GM12878 (cell line): ENCODE data around the gene TGFBI. TPM values are rescaled to one million over a fixed set of nuclear protein-coding genes. Genes with fewer than 3 reads are reported as not detected.

Experiments
- ATAC-seq: fragments of 200-7000 bp; cut with Tn5 transposase; 3 replicates; pipeline ENCODE4 v1.9.1; 2020; ENCODE audit warnings: mild to moderate bottlenecking, moderate library complexity
- BruUV-seq: library from RNA; stranded (reverse); fragments of 400-500 nt; replicated peaks from 2 replicates; lab custom pipeline; 2021; lab: Mats Ljungman, UMichigan
- CTCF ChIA-PET: fragments of 300-600 bp; sonication (Branson Sonifier 250); formaldehyde crosslinking; extraction: SDS; loops from one replicate; lab custom pipeline; 2021; ENCODE audit warnings: inconsistent platforms; lab: Yijun Ruan, JAX
- POLR2A ChIA-PET: fragments of 350-600 bp; formaldehyde crosslinking; extraction: SDS; loops from one replicate; lab custom pipeline; 2021; ENCODE audit warnings: inconsistent platforms; lab: Charles Lee
- RAD21 ChIA-PET: fragments of 300-600 bp; sonication (Branson Sonifier 250); formaldehyde crosslinking; loops from one replicate; lab custom pipeline; 2023; ENCODE audit warnings: antibody characterized with exemption; ENCODE audit not compliant: unreplicated experiment; lab: Charles Lee
- SMC1A ChIA-PET: fragments of 300-600 bp; sonication (Branson Sonifier 250); formaldehyde crosslinking; loops from one replicate; lab custom pipeline; 2023; ENCODE audit not compliant: unreplicated experiment, uncharacterized antibody; lab: Charles Lee
- DNase-seq: peaks from one replicate; pipeline ENCODE4 v3.0.0-alpha.2; 2011; ENCODE audit warnings: low read depth, low spot score
- FAIRE-seq: peaks from 3 replicates; lab custom pipeline; 2011; peaks lifted over from hg19 to GRCh38; lab: Jason Lieb, UNC
- H2AFZ ChIP-seq: 2 replicates; pipeline ENCODE4 v1.6.0; 2011; ENCODE audit warnings: low read depth, low read length, control low read depth; ENCODE audit not compliant: control insufficient read depth
- H3K27ac ChIP-seq: 2 replicates; pipeline ENCODE4 v1.5.1; 2011; ENCODE audit warnings: control low read depth; ENCODE audit not compliant: control insufficient read depth, insufficient read depth
- H3K27me3 ChIP-seq, 2 experiments: replicated peaks in 1 of 2; 2 replicates each; pipeline versions ENCODE4 v1.6.0 to v1.6.1; 2011; ENCODE audit warnings: low read length in 1 of 2; ENCODE audit not compliant: control insufficient read depth in 2 of 2, insufficient read depth in 2 of 2
- H3K36me3 ChIP-seq, 2 experiments: 2 replicates each; pipeline ENCODE4 v1.5.1; 2011; ENCODE audit warnings: low read length in 1 of 2; ENCODE audit not compliant: control insufficient read depth in 2 of 2, insufficient read depth in 2 of 2
- H3K4me1 ChIP-seq: 2 replicates; pipeline ENCODE4 v1.6.1; 2011; ENCODE audit warnings: mild to moderate bottlenecking, low read length, moderate library complexity, mixed read lengths; ENCODE audit not compliant: control insufficient read depth, insufficient read depth
- H3K4me2 ChIP-seq: 2 replicates; pipeline ENCODE4 v1.6.0; 2011; ENCODE audit warnings: control low read depth; ENCODE audit not compliant: control insufficient read depth, insufficient read depth
- H3K4me3 ChIP-seq: fragments of 200-600 bp; sonication (generic); 2 replicates; pipeline ENCODE4 v1.5.1; 2016
- H3K79me2 ChIP-seq: 2 replicates; pipeline ENCODE4 v1.6.0; 2011; ENCODE audit warnings: low read length; ENCODE audit not compliant: control insufficient read depth, insufficient read depth
- H3K9ac ChIP-seq: 2 replicates; pipeline ENCODE4 v1.8.0; 2011; ENCODE audit warnings: low read length, control low read depth, mixed read lengths; ENCODE audit not compliant: control insufficient read depth, insufficient read depth
- H3K9me3 ChIP-seq: replicated peaks from 3 replicates; pipeline ENCODE4 v1.5.1; 2011; ENCODE audit warnings: mild to moderate bottlenecking, low read length; ENCODE audit not compliant: control insufficient read depth, insufficient read depth
- H4K20me1 ChIP-seq: 2 replicates; pipeline ENCODE4 v1.6.0; 2011; ENCODE audit not compliant: control insufficient read depth, insufficient read depth
- ATF3 ChIP-seq: IDR thresholded peaks from 2 replicates; pipeline ENCODE4 v1.6.1; 2011; ENCODE audit warnings: low read depth, mild to moderate bottlenecking, low read length, moderate library complexity, borderline replicate concordance; ENCODE audit errors: extremely low read depth
- BHLHE40 ChIP-seq, 2 experiments: fragments of 450-650 bp in 1 of 2; IDR thresholded peaks; 2 replicates each; pipeline ENCODE4 v1.6.1; 2011 to 2017; ENCODE audit warnings: low read depth in 2 of 2, borderline replicate concordance in 1 of 2, improper control_type of control experiment in 1 of 2, low read length in 1 of 2, mild to moderate bottlenecking in 1 of 2
- CUX1 ChIP-seq: IDR thresholded peaks from 2 replicates; pipeline ENCODE4 v1.6.1; 2012; ENCODE audit warnings: improper control_type of control experiment, low read depth, low read length; ENCODE audit not compliant: insufficient replicate concordance
- E4F1 ChIP-seq: fragments of 450-650 bp; IDR thresholded peaks from 2 replicates; pipeline ENCODE4 v1.6.1; 2018; ENCODE audit warnings: borderline replicate concordance, mild to moderate bottlenecking; ENCODE audit not compliant: partially characterized antibody
- GATAD2B ChIP-seq: fragments of 450-650 bp; conservative IDR thresholded peaks from 2 replicates; pipeline ENCODE4 v1.6.1; 2017; ENCODE audit warnings: low read depth, mild to moderate bottlenecking, moderate library complexity
- IRF4 ChIP-seq: IDR thresholded peaks from 2 replicates; pipeline ENCODE4 v1.6.1; 2011; ENCODE audit warnings: low read depth, low read length
- PKNOX1 ChIP-seq: fragments of 450-650 bp; IDR thresholded peaks from 2 replicates; pipeline ENCODE4 v1.6.1; 2016; ENCODE audit warnings: mild to moderate bottlenecking
- PML ChIP-seq: IDR thresholded peaks from 2 replicates; pipeline ENCODE4 v1.6.1; 2012; ENCODE audit warnings: low read length, inconsistent platforms
- RBBP5 ChIP-seq: fragments of 200-600 bp; sonication (generic); conservative IDR thresholded peaks from 2 replicates; pipeline ENCODE4 v1.6.1; 2016
- RFX5 ChIP-seq: IDR thresholded peaks from 2 replicates; pipeline ENCODE4 v1.6.1; 2011; ENCODE audit warnings: low read depth, low read length, improper control_type of control experiment
- SIX5 ChIP-seq: IDR thresholded peaks from 2 replicates; pipeline ENCODE4 v1.6.1; 2011; ENCODE audit warnings: mild to moderate bottlenecking, low read depth, low read length, moderate library complexity; ENCODE audit not compliant: severe bottlenecking
- TCF3 ChIP-seq: IDR thresholded peaks from 2 replicates; pipeline ENCODE4 v1.6.1; 2012; ENCODE audit warnings: low read depth, mild to moderate bottlenecking, low read length, borderline replicate concordance; ENCODE audit not compliant: insufficient read depth
- WRNIP1 ChIP-seq: IDR thresholded peaks from 2 replicates; pipeline ENCODE4 v1.6.1; 2011; ENCODE audit warnings: low read depth, low read length, improper control_type of control experiment, borderline replicate concordance
- WGBS: methylation state at CpG from one replicate; pipeline ENCODE4 v1.1.6; 2016; ENCODE audit warnings: low lambda C conversion rate; ENCODE audit not compliant: insufficient replicate concordance, insufficient coverage; ENCODE audit errors: missing lambda C conversion rate; 5-methylcytosine and 5-hydroxymethylcytosine counted together
- in situ Hi-C: fragments of 300-500 bp; cut with MboI; formaldehyde crosslinking; loops from 9 replicates; pipeline ENCODE4 v1.14.3; 2018; ENCODE audit warnings: mixed read lengths
- intact Hi-C: fragments of 100-400 bp; cut with micrococcal nuclease; formaldehyde crosslinking; loops from one replicate; pipeline ENCODE4 v1.14.2; 2022; ENCODE audit not compliant: unreplicated experiment
- polyA plus RNA-seq, 11 experiments: library from polyadenylated mRNA; depleted of rRNA in 4 of 11; unstranded in 6 of 11; stranded (reverse) in 5 of 11; fragments of >200 nt; fragmentation: Nextera tagmentation in 4 of 11; fragmentation: Illumina TruSeq in 1 of 11; extraction: Ambion mirVana in 4 of 11; extraction: Trizol in 1 of 11; gene quantifications; 1 replicate in 1 of 11; 2 replicates in 10 of 11; pipeline versions ENCODE4 v1.2.1 to v1.2.3, GENCODE V29; 2011 to 2016; ENCODE audit warnings: inconsistent platforms in 2 of 11, missing spikeins in 2 of 11, low read depth in 1 of 11
- total RNA-seq, 4 experiments: library from RNA; depleted of rRNA in 3 of 4; stranded (reverse); fragments of >200 nt in 3 of 4; fragmentation: Illumina TruSeq in 1 of 4; extraction: Trizol in 1 of 4; gene quantifications; 2 replicates each; pipeline versions ENCODE4 v1.2.1 to v1.2.3, GENCODE V29; 2013 to 2021

The TGFBI gene
- total and polyA plus RNA-seq, 10 of the 15 experiments (the other 5 are each of a cell fraction or from before 2014, with no cell fraction given), result 0.12 to 1.8 (median 0.19) TPM

GRCh38 chr5:136037001-136037705, 8.4 kb downstream of the TGFBI start:
- under 1% methylated on average over 10 of the region's 10 CpGs for WGBS
- Histone ChIP-seq H2AFZ (peak overlapping the region; percentile 39), H3K27me3 (peaks cover 0 to 2% of the 10 kb centered on the region in 2 experiments; a peak in 1 of 4 replicates), H3K9me3 (no peaks in the 10 kb centered on the region; the same call in 1 of the 3 replicates), H3K4me1 (peaks cover 15% of the 10 kb centered on the region), H3K4me2 (peak overlapping the region; percentile 35; the same call in 1 of the 2 replicates), H3K27ac (no peak overlapping the region), H3K36me3 (no peaks in the 10 kb centered on the region), H3K9ac (no peak overlapping the region), H3K4me3 (no peak overlapping the region), H4K20me1 (no peaks in the 10 kb centered on the region), H3K79me2 (no peaks in the 10 kb centered on the region)
- intact Hi-C loops, result no loop called here
- no TSS peak for BruUV-seq
- peak; percentile 49 for FAIRE-seq
- SMC1A ChIA-PET, result interaction anchor here (0.6 to 2.5 kb wide), 7 partner anchors 13 to 101 kb away, joined by 3 to 14 read pairs (median 3); no protein-coding TSS in a partner anchor
- in situ Hi-C loops, result no loop called here
- POLR2A ChIA-PET, result no interaction called here
- CTCF ChIA-PET, result interaction anchor here (0.7 to 2.4 kb wide), 8 partner anchors 9 to 176 kb away, joined by 3 to 9 read pairs (median 3); partner anchors contain the start of genes SMAD5 and TGFBI
- RAD21 ChIA-PET, result interaction anchor here (0.6 to 1.5 kb wide), 7 partner anchors 26 to 136 kb away, joined by 3 to 5 read pairs (median 3); no protein-coding TSS in a partner anchor
- peak; percentile 40 for DNase-seq
- peak; percentile 85 for ATAC-seq
- TF ChIP-seq RFX5, result no peak
- TF ChIP-seq PKNOX1, result peak; percentile 45; the same call in 1 of the 2 replicates
- peak in 1 of 2 experiments; percentile 29; a peak in 1 of 4 replicates for TF ChIP-seq BHLHE40 (IDR thresholded peaks at IDR 0.05; ENCODE audit: borderline replicate concordance in 1 of 2, low read depth in 2 of 2, low read length in 1 of 2)
- 0 out of 2 replicates have a peak, but pooled peaks have one; percentile 25 for TF ChIP-seq GATAD2B
- no peak for TF ChIP-seq IRF4
- TF ChIP-seq RBBP5, result no peak
- TF ChIP-seq CUX1, result no peak
- no peak for TF ChIP-seq WRNIP1
- no peak for TF ChIP-seq PML
- no peak for TF ChIP-seq ATF3
- TF ChIP-seq SIX5, result no peak
- no peak for TF ChIP-seq TCF3
- no peak for TF ChIP-seq E4F1
